Sigmoid colon (tissue), 7 donors: ENCODE data around the gene TOR2A. TPM values are rescaled to one million over a fixed set of nuclear protein-coding genes. Genes with fewer than 3 reads are reported as not detected.

Experiments
- DNase-seq: peaks from one replicate; pipeline ENCODE4 v3.0.0-alpha.2; 2019
- H3K27ac ChIP-seq, 4 donors: fragments of 200-600 bp; sonication (generic); one replicate each; pipeline ENCODE4 v1.5.1; 2016 to 2019; ENCODE audit warnings: mild to moderate bottlenecking in 1 of 4
- H3K27me3 ChIP-seq, 3 donors: fragments of 200-600 bp; sonication (generic); one replicate each; pipeline ENCODE4 v1.5.1; 2019; ENCODE audit warnings: mild to moderate bottlenecking in 1 of 3
- H3K36me3 ChIP-seq, 4 donors: fragments of 200-600 bp; sonication (generic); one replicate each; pipeline ENCODE4 v1.5.1; 2016 to 2019
- H3K4me1 ChIP-seq, 4 donors: fragments of 200-600 bp; sonication (generic); one replicate each; pipeline ENCODE4 v1.5.1; 2017 to 2019
- H3K4me3 ChIP-seq, 4 donors: fragments of 200-600 bp; sonication (generic); one replicate each; pipeline ENCODE4 v1.5.1; 2017 to 2019; ENCODE audit warnings: mild to moderate bottlenecking in 2 of 4, moderate library complexity in 1 of 4
- H3K9me3 ChIP-seq, 4 donors: fragments of 200-600 bp in 3 of 4; sonication (generic) in 3 of 4; one replicate each; pipeline versions ENCODE4 v1.5.1 to v1.6.1; 2013 to 2019
- CTCF ChIP-seq, 4 experiments: fragments of 450-650 bp in 3 of 4; fragments of 200-600 bp in 1 of 4; IDR thresholded peaks; one replicate each; pipeline ENCODE4 v1.5.1; 2016 to 2019; ENCODE audit warnings: antibody characterized with exemption in 4 of 4, mild to moderate bottlenecking in 3 of 4, moderate library complexity in 2 of 4
- EP300 ChIP-seq, 4 donors: sonication (generic); formaldehyde crosslinking; IDR thresholded peaks; one replicate each; pipeline ENCODE4 v1.6.1; 2017; ENCODE audit warnings: antibody characterized with exemption in 4 of 4
- POLR2A ChIP-seq, 2 donors: fragments of 450-650 bp; IDR thresholded peaks; one replicate each; pipeline ENCODE4 v1.6.1; 2016; ENCODE audit warnings: antibody characterized with exemption in 2 of 2, mild to moderate bottlenecking in 2 of 2, moderate library complexity in 2 of 2
- POLR2AphosphoS5 ChIP-seq, 4 donors: sonication (generic); formaldehyde crosslinking; IDR thresholded peaks; one replicate each; pipeline ENCODE4 v1.6.1; 2017; ENCODE audit warnings: antibody characterized with exemption in 4 of 4
- WGBS, 2 donors: extraction: QIAGEN DNeasy Blood & Tissue Kit; methylation state at CpG; one replicate each; pipeline ENCODE4 v1.1.7; 2013; 5-methylcytosine and 5-hydroxymethylcytosine counted together
- intact Hi-C: fragments of 100-400 bp; cut with DNase I; formaldehyde crosslinking; loops from one replicate; pipeline ENCODE4 v1.15.1; 2023
- polyA plus RNA-seq, 3 donors: library from polyadenylated mRNA; stranded (reverse); fragments of 200-250 nt; gene quantifications; one replicate each; pipeline ENCODE4 v1.2.3, GENCODE V29; 2013
- total RNA-seq, 4 donors: library from RNA; depleted of rRNA; stranded (reverse); fragments of >200 nt; gene quantifications; one replicate each; pipeline ENCODE4 v1.1.0, GENCODE V29; 2016
- donor health status: healthy with polysubstance abuse.
- donor health status: Bipolar disorder and iron deficiency.
- donor health status: healthy.

The TOR2A gene
- total and polyA plus RNA-seq, 7 donors, result 6.1 to 26.4 (median 10.4) TPM

GRCh38 chr9:127689329-127690000 lies 45.6 kb downstream of the TOR2A start:
- no peak overlapping the region for H3K4me3 ChIP-seq
- no peak for DNase-seq
- no peaks in the 10 kb centered on the region for H3K27me3 ChIP-seq
- H3K36me3 ChIP-seq, result peaks cover 0 to 81% (median 2%) of the 10 kb centered on the region in 4 donors
- TF ChIP-seq POLR2AphosphoS5 (IDR thresholded peaks at IDR 0.05), result no peak
- TF ChIP-seq EP300 (IDR thresholded peaks at IDR 0.05), result no peak
- no peak for TF ChIP-seq POLR2A (IDR thresholded peaks at IDR 0.05)
- TF ChIP-seq CTCF (IDR thresholded peaks at IDR 0.05), result no peak
- 89 to 94% methylated on average over 13 of the region's 13 CpGs for WGBS, 2 donors
- no peak overlapping the region for H3K27ac ChIP-seq
- H3K9me3 ChIP-seq, result no peaks in the 10 kb centered on the region
- H3K4me1 ChIP-seq, result no peaks in the 10 kb centered on the region
- intact Hi-C loops, result no loop called here

GRCh38 chr9:127686461-127687393 lies 48.4 kb downstream of the TOR2A start:
- Histone ChIP-seq H3K36me3 (peaks cover 10 to 92% (median 17%) of the 10 kb centered on the region in 4 donors), H3K9me3 (no peaks in the 10 kb centered on the region), H3K4me1 (no peaks in the 10 kb centered on the region), H3K27me3 (no peaks in the 10 kb centered on the region), H3K4me3 (no peak overlapping the region), H3K27ac (no peak overlapping the region)
- DNase-seq, result no peak
- intact Hi-C loops, result no loop called here
- WGBS, 2 donors, result 64 to 82% methylated on average over 6 of the region's 6 CpGs
- TF ChIP-seq POLR2AphosphoS5 (IDR thresholded peaks at IDR 0.05), result no peak
- TF ChIP-seq EP300 (IDR thresholded peaks at IDR 0.05), result no peak
- TF ChIP-seq POLR2A (IDR thresholded peaks at IDR 0.05), result no peak
- no peak for TF ChIP-seq CTCF (IDR thresholded peaks at IDR 0.05)

GRCh38 chr9:127684576-127684975 lies 50.5 kb downstream of the TOR2A start:
- Histone ChIP-seq H3K4me3 (no peak overlapping the region), H3K27ac (no peak overlapping the region), H3K4me1 (no peaks in the 10 kb centered on the region), H3K36me3 (peaks cover 10 to 92% (median 31%) of the 10 kb centered on the region in 4 donors), H3K9me3 (no peaks in the 10 kb centered on the region), H3K27me3 (no peaks in the 10 kb centered on the region)
- whole genome bisulfite sequencing, 2 donors, result 87 to 89% methylated on average over 4 of the region's 4 CpGs
- no peak for DNase-seq
- TF ChIP-seq POLR2A (IDR thresholded peaks at IDR 0.05) (no peak), EP300 (IDR thresholded peaks at IDR 0.05) (no peak), CTCF (IDR thresholded peaks at IDR 0.05) (no peak), POLR2AphosphoS5 (IDR thresholded peaks at IDR 0.05) (no peak)
- intact Hi-C loops, result no loop called here

GRCh38 chr9:127683723-127684122 lies 51.4 kb downstream of the TOR2A start:
- Histone ChIP-seq H3K4me1 (no peaks in the 10 kb centered on the region), H3K27ac (no peak overlapping the region), H3K36me3 (peaks cover 15 to 91% (median 34%) of the 10 kb centered on the region in 4 donors), H3K4me3 (no peak overlapping the region), H3K27me3 (no peaks in the 10 kb centered on the region), H3K9me3 (no peaks in the 10 kb centered on the region)
- WGBS, 2 donors, result 92% methylated on average over 5 of the region's 5 CpGs
- intact Hi-C loops, result no loop called here
- TF ChIP-seq EP300 (IDR thresholded peaks at IDR 0.05) (no peak), CTCF (IDR thresholded peaks at IDR 0.05) (no peak), POLR2AphosphoS5 (IDR thresholded peaks at IDR 0.05) (no peak), POLR2A (IDR thresholded peaks at IDR 0.05) (no peak)
- DNase-seq, result no peak
